HTR-8/SVneo (cell line): ENCODE results near the gene GFI1.
"Not testable (repeated sequence)": the region's sequence is repeated elsewhere in the genome, so short reads cannot be mapped to it uniquely, and the experiment has no call there.

Experiments used
- DNase-seq: peaks from one replicate; pipeline ENCODE4 v3.0.0; 2011; ENCODE audit warnings: low spot score, mixed read lengths; ENCODE audit not compliant: insufficient read length
- FAIRE-seq: peaks from 2 replicates; lab custom pipeline; 2011; peaks lifted over from hg19 to GRCh38; lab: Jason Lieb, UNC

Gene GFI1

GRCh38 chr1:92470216-92470615 lies 16.5 kb downstream of the GFI1 start:
- DNase-seq, result no peak
- FAIRE-seq, result no peak

- FAIRE-seq, result no peak
- no peak for DNase-seq
Observed at GRCh38 chr1:92466683-92467352, 19.9 kb downstream of the GFI1 start.

GRCh38 chr1:92465256-92465647 lies 21.5 kb downstream of the GFI1 start:
- FAIRE-seq, result no peak
- DNase-seq, result no peak

- FAIRE-seq (no peak), DNase-seq (no peak)
Observed at GRCh38 chr1:92464588-92465255, 22.0 kb downstream of the GFI1 start.

- DNase-seq (no peak), FAIRE-seq (no peak)
Observed at GRCh38 chr1:92461364-92462097, 25.2 kb downstream of the GFI1 start.

- no peak for FAIRE-seq
- DNase-seq, result no peak
Observed at GRCh38 chr1:92459871-92460320, 26.8 kb downstream of the GFI1 start.

GRCh38 chr1:92458146-92458545 lies 28.6 kb downstream of the GFI1 start:
- no peak for DNase-seq
- no peak for FAIRE-seq

- DNase-seq (no peak), FAIRE-seq (no peak)
Observed at GRCh38 chr1:92447976-92448375, 38.7 kb downstream of the GFI1 start.

- DNase-seq, result no peak
- no peak for FAIRE-seq
Observed at GRCh38 chr1:92447033-92447681, 39.6 kb downstream of the GFI1 start.

- DNase-seq, result no peak
- FAIRE-seq, result no peak
Observed at GRCh38 chr1:92446546-92446945, 40.2 kb downstream of the GFI1 start.

- no peak for DNase-seq
- no peak for FAIRE-seq
Observed at GRCh38 chr1:92445865-92446264, 40.9 kb downstream of the GFI1 start.

- FAIRE-seq, result no peak
- no peak for DNase-seq
Observed at GRCh38 chr1:92444351-92444750, 42.4 kb downstream of the GFI1 start.

- FAIRE-seq, result no peak
- DNase-seq, result no peak
Observed at GRCh38 chr1:92443893-92444292, 42.8 kb downstream of the GFI1 start.

- DNase-seq (no peak), FAIRE-seq (no peak)
Observed at GRCh38 chr1:92442351-92442750, 44.4 kb downstream of the GFI1 start.

GRCh38 chr1:92441697-92442342 lies 44.9 kb downstream of the GFI1 start:
- DNase-seq (no peak), FAIRE-seq (no peak)

- DNase-seq (no peak), FAIRE-seq (no peak)
Observed at GRCh38 chr1:92441316-92441696, 45.4 kb downstream of the GFI1 start.

- FAIRE-seq (no peak), DNase-seq (no peak)
Observed at GRCh38 chr1:92439291-92439690, 47.4 kb downstream of the GFI1 start.

GRCh38 chr1:92434572-92434971 lies 52.2 kb downstream of the GFI1 start:
- FAIRE-seq, DNase-seq: not testable (repeated sequence)

- FAIRE-seq, result no peak
- no peak for DNase-seq
Observed at GRCh38 chr1:92430030-92430429, 56.7 kb downstream of the GFI1 start.

GRCh38 chr1:92425617-92426016 lies 61.1 kb downstream of the GFI1 start:
- no peak for FAIRE-seq
- no peak for DNase-seq
